ENCODE results near the gene ABTB2.

DNA sequence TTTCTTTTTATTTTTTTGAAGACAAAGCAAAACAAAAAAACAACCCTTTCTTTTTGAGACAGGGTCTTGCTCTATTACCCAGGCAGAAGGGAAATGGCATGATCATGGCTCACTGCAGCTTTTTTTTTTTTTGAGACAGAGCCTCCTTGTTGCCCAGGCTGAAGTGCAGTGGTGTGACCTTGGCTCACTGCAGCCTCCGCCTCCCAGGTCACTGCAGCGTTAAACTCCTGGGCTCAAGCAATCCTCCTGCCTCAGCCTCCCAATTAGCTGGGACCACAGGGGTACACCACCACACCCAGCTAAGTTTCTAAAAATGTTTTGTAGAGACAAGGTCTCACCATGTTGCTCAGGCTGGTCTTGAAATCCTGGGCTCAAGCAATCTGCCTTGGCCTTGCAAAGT is 124.6 kb downstream of the ABTB2 start:
- no peak for TF ChIP-seq CSDC2 (CRISPR knock-in tag; IDR thresholded peaks at IDR 0.05)
- TF ChIP-seq ZNF70 (CRISPR knock-in tag; IDR thresholded peaks at IDR 0.05): no peak
- TF ChIP-seq ZFP30 (CRISPR knock-in tag; IDR thresholded peaks at IDR 0.05): no peak
- TF ChIP-seq, protein P1, sequence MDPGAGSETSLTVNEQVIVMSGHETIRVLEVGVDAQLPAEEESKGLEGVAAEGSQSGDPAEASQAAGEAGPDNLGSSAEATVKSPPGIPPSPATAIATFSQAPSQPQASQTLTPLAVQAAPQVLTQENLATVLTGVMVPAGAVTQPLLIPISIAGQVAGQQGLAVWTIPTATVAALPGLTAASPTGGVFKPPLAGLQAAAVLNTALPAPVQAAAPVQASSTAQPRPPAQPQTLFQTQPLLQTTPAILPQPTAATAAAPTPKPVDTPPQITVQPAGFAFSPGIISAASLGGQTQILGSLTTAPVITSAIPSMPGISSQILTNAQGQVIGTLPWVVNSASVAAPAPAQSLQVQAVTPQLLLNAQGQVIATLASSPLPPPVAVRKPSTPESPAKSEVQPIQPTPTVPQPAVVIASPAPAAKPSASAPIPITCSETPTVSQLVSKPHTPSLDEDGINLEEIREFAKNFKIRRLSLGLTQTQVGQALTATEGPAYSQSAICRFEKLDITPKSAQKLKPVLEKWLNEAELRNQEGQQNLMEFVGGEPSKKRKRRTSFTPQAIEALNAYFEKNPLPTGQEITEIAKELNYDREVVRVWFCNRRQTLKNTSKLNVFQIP (CRISPR knock-in tag; IDR thresholded peaks at IDR 0.05; ENCODE audit: borderline replicate concordance, low read depth): no peak
- TF ChIP-seq OSR1 (CRISPR knock-in tag; IDR thresholded peaks at IDR 0.05): no peak
- TF ChIP-seq ZFP3 (CRISPR knock-in tag; IDR thresholded peaks at IDR 0.05): no peak
- TF ChIP-seq ARNTL (CRISPR knock-in tag; IDR thresholded peaks at IDR 0.05; ENCODE audit: borderline replicate concordance, low read depth): no peak
- TF ChIP-seq, protein P2, sequence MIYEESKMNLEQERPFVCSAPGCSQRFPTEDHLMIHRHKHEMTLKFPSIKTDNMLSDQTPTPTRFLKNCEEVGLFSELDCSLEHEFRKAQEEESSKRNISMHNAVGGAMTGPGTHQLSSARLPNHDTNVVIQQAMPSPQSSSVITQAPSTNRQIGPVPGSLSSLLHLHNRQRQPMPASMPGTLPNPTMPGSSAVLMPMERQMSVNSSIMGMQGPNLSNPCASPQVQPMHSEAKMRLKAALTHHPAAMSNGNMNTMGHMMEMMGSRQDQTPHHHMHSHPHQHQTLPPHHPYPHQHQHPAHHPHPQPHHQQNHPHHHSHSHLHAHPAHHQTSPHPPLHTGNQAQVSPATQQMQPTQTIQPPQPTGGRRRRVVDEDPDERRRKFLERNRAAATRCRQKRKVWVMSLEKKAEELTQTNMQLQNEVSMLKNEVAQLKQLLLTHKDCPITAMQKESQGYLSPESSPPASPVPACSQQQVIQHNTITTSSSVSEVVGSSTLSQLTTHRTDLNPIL (CRISPR knock-in tag; IDR thresholded peaks at IDR 0.05; ENCODE audit: low read depth): no peak
- TF ChIP-seq, protein P3, sequence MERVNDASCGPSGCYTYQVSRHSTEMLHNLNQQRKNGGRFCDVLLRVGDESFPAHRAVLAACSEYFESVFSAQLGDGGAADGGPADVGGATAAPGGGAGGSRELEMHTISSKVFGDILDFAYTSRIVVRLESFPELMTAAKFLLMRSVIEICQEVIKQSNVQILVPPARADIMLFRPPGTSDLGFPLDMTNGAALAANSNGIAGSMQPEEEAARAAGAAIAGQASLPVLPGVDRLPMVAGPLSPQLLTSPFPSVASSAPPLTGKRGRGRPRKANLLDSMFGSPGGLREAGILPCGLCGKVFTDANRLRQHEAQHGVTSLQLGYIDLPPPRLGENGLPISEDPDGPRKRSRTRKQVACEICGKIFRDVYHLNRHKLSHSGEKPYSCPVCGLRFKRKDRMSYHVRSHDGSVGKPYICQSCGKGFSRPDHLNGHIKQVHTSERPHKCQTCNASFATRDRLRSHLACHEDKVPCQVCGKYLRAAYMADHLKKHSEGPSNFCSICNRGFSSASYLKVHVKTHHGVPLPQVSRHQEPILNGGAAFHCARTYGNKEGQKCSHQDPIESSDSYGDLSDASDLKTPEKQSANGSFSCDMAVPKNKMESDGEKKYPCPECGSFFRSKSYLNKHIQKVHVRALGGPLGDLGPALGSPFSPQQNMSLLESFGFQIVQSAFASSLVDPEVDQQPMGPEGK (CRISPR knock-in tag; IDR thresholded peaks at IDR 0.05; ENCODE audit: borderline replicate concordance): no peak
- no peak for TF ChIP-seq ZC3H10 (CRISPR knock-in tag; IDR thresholded peaks at IDR 0.05)
- TF ChIP-seq ZNF565 (CRISPR knock-in tag; conservative IDR thresholded peaks at IDR 0.05; ENCODE audit: low read depth): no peak
- TF ChIP-seq ZNF8 (CRISPR knock-in tag; IDR thresholded peaks at IDR 0.05): no peak
- TF ChIP-seq RARB (CRISPR knock-in tag; IDR thresholded peaks at IDR 0.05): no peak

Data from SK-N-SH treated with all-trans-retinoic acid at 6 μM for 48 hours (cell line).